HUDEP-2 (cell line): ENCODE measurements around the gene METTL27.
A peak's percentile ranks its signal among the peaks of the same experiment; 100 is the strongest.
"Not testable (repeated sequence)": the region's sequence is repeated elsewhere in the genome, so short reads cannot be mapped to it uniquely, and the experiment has no call there.

Experiments
- DNase-seq, 76 experiments: peaks; one replicate each; lab custom pipeline; 2025; ENCODE audit not compliant: unreplicated experiment in 76 of 76; lab: John Stamatoyannopoulos, UW

The METTL27 gene, protein sequence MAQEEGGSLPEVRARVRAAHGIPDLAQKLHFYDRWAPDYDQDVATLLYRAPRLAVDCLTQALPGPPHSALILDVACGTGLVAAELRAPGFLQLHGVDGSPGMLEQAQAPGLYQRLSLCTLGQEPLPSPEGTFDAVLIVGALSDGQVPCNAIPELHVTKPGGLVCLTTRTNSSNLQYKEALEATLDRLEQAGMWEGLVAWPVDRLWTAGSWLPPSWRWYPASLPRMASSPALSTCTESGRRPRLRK

DNA sequence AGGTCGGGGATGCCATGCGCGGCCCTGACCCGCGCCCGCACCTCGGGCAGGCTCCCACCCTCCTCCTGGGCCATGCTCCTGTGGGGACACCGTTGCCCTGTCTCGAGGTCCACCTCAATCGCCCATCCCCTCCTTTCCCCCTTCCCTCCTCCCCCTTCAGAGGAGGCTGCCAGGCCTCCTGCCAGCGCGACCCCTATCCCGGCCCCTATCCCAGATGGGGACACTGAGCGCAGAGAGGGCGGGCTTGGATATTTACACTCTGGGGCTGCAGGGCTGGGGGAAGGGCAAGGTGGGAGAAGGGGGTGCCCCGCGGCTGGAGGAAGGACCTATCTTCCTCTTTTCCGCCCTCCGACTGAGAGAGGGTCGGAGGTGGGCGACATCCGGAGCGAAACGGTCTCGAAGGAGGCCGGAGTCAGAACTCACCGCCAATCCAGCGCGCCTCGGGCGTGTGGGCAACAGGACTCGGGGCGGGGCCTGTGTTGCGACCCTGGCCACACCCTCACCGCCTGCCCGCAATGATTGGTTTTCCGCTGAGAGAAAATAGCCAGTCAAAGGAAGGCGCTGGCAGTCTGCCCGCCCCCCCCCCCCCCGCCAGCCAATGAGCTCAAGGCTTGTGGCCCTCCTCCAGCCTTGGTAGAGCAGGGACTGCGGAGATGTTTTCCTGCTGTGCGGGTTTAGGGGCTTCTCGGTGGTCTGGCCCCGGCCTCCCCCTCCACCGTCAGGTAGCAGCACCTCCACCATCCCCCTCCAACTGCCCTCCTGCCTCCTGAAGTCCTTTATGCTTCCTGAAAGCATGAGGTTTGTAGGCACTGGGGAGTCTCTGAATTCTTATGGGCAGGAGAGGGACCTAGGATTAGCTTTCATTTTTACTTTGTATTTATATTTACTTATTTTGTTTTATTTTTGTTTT lies at the start of gene METTL27:
Gene METTL27, minus strand, starts transcription at position 450 of the 910 bp plus-strand sequence. Its CDS starts 376 bp downstream, at position 74.
- DNase-seq: peak in 75 of 76 experiments; percentile 10 to 95 (median 88)

GRCh38 chr7:73891178-73891885 lies 49.0 kb upstream of the METTL27 start:
- DNase-seq: peak in 2 of 76 experiments; percentile 8 to 16

DNA sequence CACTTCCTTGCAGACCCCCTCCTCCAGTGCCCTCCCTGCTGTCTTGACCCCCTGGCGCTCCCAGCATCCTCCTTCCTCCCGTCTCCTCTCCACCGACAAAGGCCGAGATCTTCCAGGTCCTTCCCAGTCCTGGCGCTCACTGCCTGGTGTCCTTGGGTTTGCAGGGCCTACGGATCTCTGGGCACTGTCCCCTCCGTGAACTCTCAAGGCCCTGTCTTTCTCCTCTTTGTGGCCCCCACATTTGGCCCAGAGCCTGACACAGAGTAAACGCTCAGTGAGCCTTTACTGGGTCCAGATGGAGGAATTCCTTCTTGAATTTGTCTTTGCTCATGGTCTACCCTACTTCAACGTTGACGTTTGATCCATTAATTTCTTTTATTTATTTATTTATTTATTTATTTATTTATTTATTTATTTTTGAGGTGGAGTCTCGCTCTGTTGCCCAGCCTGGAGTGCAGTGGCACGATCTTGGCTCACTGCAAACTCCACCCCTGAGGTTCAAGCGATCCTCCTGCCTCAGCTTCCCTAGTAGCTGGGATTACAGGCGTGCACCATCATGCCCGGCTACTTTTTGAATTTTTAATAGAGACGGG lies 48.3 kb upstream of the METTL27 start:
- DNase-seq: no peak

- DNase-seq: peak in 19 of 76 experiments; percentile 4 to 59 (median 33)
Measured at GRCh38 chr7:73888959-73889358, 46.6 kb upstream of the METTL27 start.

GRCh38 chr7:73887762-73888161 lies 45.4 kb upstream of the METTL27 start:
- no peak for DNase-seq

- peak in 75 of 76 experiments; percentile 56 to 99 (median 87) for DNase-seq
Measured at GRCh38 chr7:73885975-73886798, 43.9 kb upstream of the METTL27 start.

GRCh38 chr7:73885433-73885974 lies 43.2 kb upstream of the METTL27 start:
- DNase-seq: peak in 2 of 76 experiments; percentile 22 to 40

DNA sequence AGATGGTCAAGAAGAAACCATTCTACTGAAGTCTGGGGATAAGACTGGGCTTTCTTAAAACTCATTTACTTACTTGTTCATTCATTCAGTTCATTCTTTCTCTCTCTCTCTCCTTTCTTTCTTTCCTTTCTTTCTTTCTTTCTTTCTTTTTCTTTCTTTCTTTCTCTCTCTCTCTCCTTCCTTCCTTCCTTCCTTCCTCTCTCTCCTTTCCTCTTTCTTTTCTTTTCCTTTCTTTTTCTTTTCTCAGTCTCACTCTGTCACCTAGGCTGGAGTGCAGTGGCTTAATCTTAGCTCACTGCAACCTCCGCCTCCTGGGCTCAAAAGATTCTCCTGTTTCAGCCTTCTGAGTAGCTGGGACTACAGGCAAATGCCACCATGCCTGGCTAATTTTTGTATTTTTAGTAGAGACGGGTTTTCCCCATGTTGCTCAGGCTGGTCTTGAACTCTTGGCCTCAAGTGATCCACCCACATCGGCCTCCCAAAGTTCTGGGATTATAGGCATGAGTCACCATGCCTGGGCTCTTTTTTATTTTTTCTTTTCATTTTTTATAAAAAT lies 42.6 kb upstream of the METTL27 start:
- DNase-seq: not testable (repeated sequence)

DNA sequence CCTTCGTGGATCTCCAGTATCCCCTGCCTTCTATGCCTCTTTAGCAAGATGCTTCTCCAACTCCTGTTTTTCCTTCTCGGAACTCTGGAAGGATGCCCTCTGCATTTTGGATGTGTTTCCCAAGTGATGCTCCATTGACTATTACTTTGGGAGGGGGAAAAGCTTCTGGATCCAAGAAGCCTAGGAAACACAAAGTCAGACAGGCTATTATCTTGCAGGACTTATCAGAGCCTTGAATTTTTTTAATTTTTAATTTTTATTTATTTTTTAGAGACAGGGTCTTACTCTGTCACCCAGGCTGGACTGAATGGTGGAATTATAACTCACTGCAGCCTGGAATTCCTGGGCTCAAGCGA lies 39.7 kb upstream of the METTL27 start:
- no peak for DNase-seq

DNA sequence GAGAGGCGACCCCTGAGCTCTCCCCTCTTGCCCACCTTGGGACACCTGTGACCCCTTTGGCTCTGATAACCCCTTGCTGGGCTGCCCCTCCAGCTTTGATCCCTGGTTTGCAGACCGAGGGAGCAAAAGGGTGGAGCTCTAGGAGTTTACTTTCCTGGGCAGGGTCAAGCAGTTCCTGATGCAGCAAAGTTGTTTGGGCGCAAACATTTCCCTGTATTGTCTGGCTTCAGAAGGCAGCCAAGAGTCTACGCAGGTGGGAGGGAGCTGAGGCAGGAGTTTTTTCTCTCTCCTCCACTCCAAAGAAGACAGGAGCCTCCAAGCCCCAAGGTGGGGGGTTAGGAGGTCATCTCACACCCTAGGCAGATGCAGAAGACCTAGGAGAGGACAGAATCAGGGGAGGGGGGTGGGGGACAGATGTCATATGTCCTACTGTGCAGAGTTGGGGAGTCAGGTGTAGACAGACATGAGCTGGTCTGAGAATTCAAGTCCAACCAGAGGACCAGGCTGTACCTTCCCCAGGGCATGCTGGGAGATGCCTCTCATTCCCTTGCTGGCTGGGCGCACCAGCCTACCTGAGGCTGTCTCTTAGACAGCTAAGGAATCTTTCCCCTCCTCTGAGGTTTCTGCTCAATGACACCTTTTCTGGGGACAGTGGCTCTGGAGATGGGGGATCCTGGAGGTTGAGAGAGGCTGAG lies 39.2 kb upstream of the METTL27 start:
- no peak for DNase-seq

- no peak for DNase-seq
Measured at GRCh38 chr7:73880755-73881328, 38.5 kb upstream of the METTL27 start.

DNA sequence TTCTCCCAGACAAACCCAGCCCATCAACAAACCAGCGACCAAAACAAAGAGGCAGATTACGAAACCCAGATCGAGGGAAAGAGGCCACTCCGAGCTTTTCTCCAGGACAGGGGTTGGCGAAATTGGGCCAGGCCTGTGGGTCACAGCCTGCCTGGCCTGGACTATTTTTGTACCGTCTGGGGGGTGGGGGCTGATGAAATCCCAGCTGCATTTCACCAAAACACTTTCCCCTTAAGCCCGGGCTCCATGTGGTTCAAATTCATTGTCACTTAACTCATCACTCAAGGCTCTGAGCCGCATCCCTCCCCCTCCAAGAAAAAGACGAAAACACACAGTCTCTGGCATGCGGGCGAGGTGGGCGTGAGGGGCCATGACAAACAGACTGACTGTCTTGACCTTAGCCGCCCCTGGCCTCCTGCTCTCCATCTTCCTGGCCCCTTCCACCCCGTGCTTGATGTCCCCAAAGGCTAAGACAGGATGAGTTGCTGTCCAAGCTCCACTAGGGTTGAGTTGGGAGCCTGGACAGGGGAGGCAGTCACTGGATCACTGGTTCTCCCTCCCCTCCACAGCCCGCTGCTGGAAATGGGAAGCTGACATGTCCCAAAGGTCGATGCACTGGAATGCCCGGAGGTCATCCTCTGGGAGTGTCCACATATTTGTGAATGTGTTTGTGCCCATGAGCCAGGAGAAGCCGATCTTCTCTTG lies 37.8 kb upstream of the METTL27 start:
- no peak for DNase-seq

GRCh38 chr7:73876973-73877372 lies 34.7 kb upstream of the METTL27 start:
- DNase-seq: no peak

DNA sequence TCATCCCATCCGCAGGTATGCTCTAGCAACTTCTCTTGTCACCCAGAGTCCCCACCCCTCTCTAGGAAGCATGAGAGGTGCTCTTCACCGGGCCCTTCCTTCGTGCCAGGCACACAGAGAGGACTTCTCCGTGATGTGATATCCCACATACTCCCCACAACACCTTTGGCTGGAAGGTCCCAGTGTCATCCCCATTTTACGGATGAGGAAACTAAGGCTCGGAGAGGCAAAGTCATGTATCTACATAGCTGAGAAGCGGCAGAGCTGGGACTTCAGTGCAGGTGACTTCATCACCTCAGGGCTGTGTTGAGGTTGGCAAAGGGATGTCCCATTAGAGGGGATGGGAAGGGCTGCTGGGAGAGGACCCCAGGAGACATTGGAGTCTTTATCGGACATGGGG lies 34.0 kb upstream of the METTL27 start:
- DNase-seq: no peak

GRCh38 chr7:73872056-73872908 lies 30.0 kb upstream of the METTL27 start:
- no peak for DNase-seq

GRCh38 chr7:73871163-73872011 lies 29.1 kb upstream of the METTL27 start:
- DNase-seq: no peak
